GM18520 (cell line): ENCODE results near the gene XXYLT1.
"Not testable (repeated sequence)": the region's sequence is repeated elsewhere in the genome, so short reads cannot be mapped to it uniquely, and the experiment has no call there.

Experiments used
- ATAC-seq: cut with Tn5 transposase; IDR thresholded peaks from one replicate; pipeline ENCODE4 v1.9.1; 2021; ENCODE audit not compliant: unreplicated experiment

XXYLT1 gene

DNA sequence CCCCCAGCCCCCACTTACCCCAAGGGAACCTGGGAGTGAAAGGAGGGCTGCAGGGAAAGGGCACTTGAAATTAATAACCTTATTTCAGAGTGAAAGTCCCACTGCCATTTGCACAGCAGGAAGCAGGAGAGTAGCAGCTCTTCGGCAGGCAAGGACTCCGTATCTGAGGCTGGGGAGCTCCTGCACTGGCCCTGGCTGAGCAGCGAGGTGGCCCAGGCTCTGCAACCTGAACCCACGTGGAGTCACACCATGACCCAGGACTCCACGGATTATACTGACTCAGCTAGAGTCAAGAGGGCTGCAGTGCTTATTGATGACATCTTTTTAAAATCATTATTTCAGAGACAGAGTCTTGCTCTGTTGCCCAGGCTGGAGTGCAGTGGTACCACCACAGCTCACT, 214.5 kb downstream of the XXYLT1 start:
- no peak for ATAC-seq

- ATAC-seq = no peak
Observed at GRCh38 chr3:195054311-195054710, 216.6 kb downstream of the XXYLT1 start.

GRCh38 chr3:195052939-195053338, 218.0 kb downstream of the XXYLT1 start:
- no peak for ATAC-seq

GRCh38 chr3:195050296-195050695, 220.7 kb downstream of the XXYLT1 start:
- ATAC-seq = not testable (repeated sequence)

DNA sequence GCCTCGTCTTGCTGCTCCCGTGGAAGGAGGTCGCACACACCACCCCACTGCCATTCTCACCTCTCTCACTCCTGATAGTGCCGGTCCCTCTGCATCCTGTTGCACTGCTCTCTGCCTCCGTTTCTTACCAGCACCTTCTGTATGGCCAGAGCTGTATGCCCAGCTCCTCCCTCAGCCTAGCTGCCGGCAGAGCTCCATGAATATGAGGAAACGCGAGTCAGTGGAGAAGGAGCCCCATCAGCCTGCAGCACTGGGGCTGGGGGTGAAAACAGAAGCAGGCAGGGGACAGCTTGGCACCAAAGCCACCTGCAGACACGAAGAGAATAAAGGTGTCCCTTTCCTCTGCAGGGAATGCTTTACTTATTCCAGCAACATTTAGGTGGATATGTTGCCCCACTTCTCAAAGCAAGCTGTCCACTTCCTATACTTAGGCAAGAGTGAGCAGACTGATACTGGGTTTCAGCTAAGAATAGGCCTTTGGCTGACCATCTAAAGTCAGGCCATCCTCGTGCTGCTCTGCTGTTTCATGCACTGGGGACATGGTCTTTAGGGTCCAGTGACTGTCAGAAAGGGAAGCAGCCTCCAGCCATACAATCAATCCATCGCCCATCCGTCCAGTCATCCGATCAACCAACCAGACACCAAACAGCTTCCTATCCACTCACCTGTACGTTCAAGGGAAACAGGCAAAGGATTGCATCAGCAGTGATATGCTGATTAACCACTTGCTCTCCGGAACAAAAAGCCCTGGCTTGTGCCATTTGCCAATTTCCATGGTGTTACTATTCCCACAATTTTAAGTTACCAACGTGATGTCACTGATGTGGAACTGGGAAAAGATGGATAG, 222.7 kb downstream of the XXYLT1 start:
- ATAC-seq = no peak

GRCh38 chr3:195047536-195047935, 223.4 kb downstream of the XXYLT1 start:
- no peak for ATAC-seq

- ATAC-seq = no peak
Observed at GRCh38 chr3:195046441-195046840, 224.5 kb downstream of the XXYLT1 start.

DNA sequence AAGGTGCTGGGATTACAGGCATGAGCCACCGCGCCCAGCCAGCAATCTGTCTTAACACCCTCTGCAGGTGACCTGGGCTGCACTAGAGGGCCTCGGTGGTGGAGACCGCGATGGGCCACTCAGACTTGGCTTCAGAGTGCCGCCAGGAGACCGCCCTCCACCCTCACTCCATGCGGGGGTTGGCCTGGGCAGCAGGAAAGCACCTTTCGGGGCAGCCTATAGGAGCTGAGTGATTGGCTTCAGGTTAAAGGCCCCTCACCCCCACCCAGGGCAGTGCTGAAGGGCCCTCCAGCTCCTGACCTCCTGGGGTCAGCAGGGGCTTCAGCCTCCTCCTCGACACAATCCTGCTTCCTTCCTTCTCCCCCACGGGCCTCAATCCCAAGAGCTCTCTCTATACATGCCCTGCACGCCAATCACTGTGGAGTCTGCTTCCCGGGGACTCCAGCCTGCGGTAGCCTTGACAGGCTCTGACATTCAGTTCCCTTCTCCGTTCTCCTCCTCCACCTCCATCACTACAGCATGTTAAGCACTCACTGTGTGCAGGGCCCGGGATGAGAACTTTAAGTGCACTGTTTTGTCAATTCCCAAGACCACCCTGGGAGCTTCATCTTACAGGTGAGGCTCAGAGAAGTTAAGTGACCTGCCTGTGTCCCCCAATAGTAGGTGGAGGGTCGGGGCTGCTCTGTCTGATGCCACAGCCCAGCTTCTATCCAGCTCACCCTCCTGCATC, 225.3 kb downstream of the XXYLT1 start:
- no peak for ATAC-seq

- no peak for ATAC-seq
Observed at GRCh38 chr3:195044411-195044810, 226.5 kb downstream of the XXYLT1 start.

GRCh38 chr3:195043607-195044339, 227.2 kb downstream of the XXYLT1 start:
- no peak for ATAC-seq

- ATAC-seq = no peak
Observed at GRCh38 chr3:195042743-195043606, 228.0 kb downstream of the XXYLT1 start.

DNA sequence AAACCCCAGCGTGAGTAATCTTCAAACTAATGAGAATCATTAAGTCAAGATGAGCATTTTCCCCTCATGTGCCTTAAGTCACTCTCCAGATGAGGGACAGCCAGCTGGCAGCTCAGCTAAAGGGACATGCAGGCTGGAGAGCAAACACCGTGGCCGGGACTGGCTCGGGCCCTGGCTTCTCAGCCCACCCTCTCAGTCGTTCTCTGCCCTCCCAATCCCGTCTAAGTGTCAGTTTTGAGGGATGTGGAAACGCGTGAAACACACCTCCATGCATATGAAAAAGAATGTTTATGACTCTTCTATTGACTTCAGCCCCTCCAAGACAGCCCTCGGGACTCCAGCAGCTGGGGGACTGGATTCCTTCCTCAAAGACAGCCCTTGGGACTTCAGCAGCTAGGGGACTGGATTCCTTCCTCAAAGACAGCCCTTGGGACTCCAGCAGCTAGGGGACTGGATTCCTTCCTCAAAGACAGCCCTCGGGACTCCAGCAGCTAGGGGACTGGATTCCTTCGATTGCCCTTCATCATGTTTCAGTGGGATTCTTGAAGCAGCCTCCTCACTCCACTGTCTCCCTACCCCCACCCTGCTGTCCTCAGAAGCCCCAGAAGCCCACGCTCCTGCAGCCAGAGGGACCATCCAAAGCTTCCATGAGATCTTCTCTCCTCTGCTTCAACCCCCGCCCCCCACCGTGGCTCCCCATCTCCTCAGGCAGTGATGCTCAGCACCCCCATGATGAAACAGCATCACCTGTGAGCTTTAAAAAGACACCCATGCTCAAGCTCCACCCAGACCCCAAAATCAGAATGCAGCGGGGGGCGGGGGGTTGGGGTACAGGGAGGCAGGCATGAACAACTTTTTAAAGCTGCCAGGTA, 228.9 kb downstream of the XXYLT1 start:
- ATAC-seq = no peak

- ATAC-seq = no peak
Observed at GRCh38 chr3:195040773-195041520, 230.0 kb downstream of the XXYLT1 start.

DNA sequence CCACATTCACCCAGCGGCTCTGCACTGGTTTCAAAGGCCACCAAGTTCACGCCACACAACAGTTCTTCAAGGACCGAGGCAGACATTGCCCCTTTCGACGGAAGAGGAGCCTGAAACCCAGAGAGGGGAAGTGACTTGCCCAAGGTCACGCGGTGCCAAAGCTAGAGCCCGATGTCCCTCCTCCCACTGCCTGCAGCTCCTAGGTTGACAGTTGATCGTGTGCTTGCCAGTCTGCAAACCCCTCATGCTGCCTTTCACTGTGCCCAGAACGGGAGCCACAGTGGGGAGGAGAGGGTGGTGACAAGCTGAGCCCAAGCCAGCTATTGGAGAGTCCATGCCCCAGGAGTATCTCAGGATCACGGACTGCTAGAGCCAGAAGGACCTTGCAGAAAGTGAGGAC, 230.9 kb downstream of the XXYLT1 start:
- no peak for ATAC-seq

DNA sequence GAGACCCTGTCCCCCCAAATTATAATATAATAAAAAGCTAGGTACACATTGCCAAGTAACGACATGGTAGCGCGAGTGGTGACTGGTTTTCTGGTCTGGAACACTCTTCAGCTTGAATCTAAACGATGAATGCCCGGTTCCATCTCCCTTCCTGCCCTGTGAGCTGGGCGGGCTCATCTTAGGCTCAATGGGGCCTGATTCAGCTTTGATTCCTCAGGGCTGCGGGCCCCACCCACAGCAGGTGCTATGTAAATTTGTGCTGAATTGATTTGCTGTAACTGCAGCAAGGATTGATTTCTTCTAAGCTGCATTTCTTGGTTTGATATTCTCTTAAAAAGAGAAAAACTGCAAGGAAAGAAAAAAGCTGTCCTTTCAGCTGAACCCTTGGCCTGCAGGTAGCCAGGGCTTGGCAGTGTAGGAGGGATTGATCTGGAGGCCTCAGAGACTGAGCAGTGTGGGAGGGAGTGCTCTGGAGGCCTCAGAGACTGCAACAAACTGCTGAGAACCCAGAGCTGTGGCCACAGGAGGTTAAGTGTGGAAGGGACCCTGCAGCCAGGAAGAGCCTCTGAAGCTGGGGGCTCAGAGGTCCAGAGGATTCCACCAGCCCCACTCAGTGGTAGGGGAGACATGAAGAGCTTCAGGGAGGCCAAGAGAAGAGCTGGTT, 231.6 kb downstream of the XXYLT1 start:
- no peak for ATAC-seq

- no peak for ATAC-seq
Observed at GRCh38 chr3:195038161-195038560, 232.8 kb downstream of the XXYLT1 start.

GRCh38 chr3:195037586-195037985, 233.4 kb downstream of the XXYLT1 start:
- ATAC-seq = not testable (repeated sequence)

GRCh38 chr3:195036974-195037373, 234.0 kb downstream of the XXYLT1 start:
- ATAC-seq = no peak
